Kidney epithelial cell (primary cell): ENCODE results near the gene FAM53B. TPM values are rescaled to one million over a fixed set of nuclear protein-coding genes. Genes with fewer than 3 reads are reported as not detected.

Source experiments
- DNase-seq: peaks from one replicate; pipeline ENCODE4 v3.0.0-alpha.2; 2010; ENCODE audit warnings: low read depth
- H3K27me3 ChIP-seq: 2 replicates; pipeline ENCODE4 v1.6.0; 2011; ENCODE audit warnings: low read length; ENCODE audit not compliant: control insufficient read depth, insufficient read depth
- H3K36me3 ChIP-seq: 2 replicates; pipeline ENCODE4 v1.5.1; 2011; ENCODE audit warnings: low read length; ENCODE audit not compliant: control insufficient read depth, insufficient read depth
- H3K4me3 ChIP-seq: 2 replicates; pipeline ENCODE4 v1.5.1; 2011; ENCODE audit warnings: low read depth, mild to moderate bottlenecking, control low read depth, low read length
- CTCF ChIP-seq: IDR thresholded peaks from 2 replicates; pipeline ENCODE4 v1.5.1; 2011; ENCODE audit warnings: mild to moderate bottlenecking, moderate library complexity, low read length, control low read depth, inconsistent platforms; ENCODE audit not compliant: insufficient read depth, poor library complexity, severe bottlenecking
- total RNA-seq: library from RNA; depleted of rRNA; stranded (reverse); fragments of >200 nt; gene quantifications from 2 replicates; pipeline ENCODE4 v1.2.3, GENCODE V29; 2015

The FAM53B gene
- total RNA-seq, 1 donor from 2014 or later, result 16.1 TPM

GRCh38 chr10:124703372-124703771 is 40.8 kb downstream of the FAM53B start:
- no peak for TF ChIP-seq CTCF
- no peak for DNase-seq

GRCh38 chr10:124701881-124702656 is 42.1 kb downstream of the FAM53B start:
- no peaks in the 10 kb centered on the region for H3K36me3 ChIP-seq
- H3K27me3 ChIP-seq, result no peaks in the 10 kb centered on the region
- TF ChIP-seq CTCF, result no peak
- no peak for DNase-seq
- no peak overlapping the region for H3K4me3 ChIP-seq

More at GRCh38 chr10:124703372-124703771, 40.8 kb downstream of the FAM53B start:
- no peaks in the 10 kb centered on the region for H3K36me3 ChIP-seq
- no peak overlapping the region for H3K4me3 ChIP-seq
- H3K27me3 ChIP-seq, result no peaks in the 10 kb centered on the region

- Histone ChIP-seq H3K36me3 (no peaks in the 10 kb centered on the region), H3K27me3 (no peaks in the 10 kb centered on the region), H3K4me3 (no peak overlapping the region)
- TF ChIP-seq CTCF, result no peak
- DNase-seq, result no peak
These were observed 42.7 kb downstream of the FAM53B start for GRCh38 chr10:124701435-124701834.

- Histone ChIP-seq H3K4me3 (no peak overlapping the region), H3K27me3 (no peaks in the 10 kb centered on the region), H3K36me3 (no peaks in the 10 kb centered on the region)
- DNase-seq, result no peak
- TF ChIP-seq CTCF, result no peak
These were observed 43.2 kb downstream of the FAM53B start for GRCh38 chr10:124701038-124701365.

- Histone ChIP-seq H3K36me3 (no peaks in the 10 kb centered on the region), H3K4me3 (no peak overlapping the region), H3K27me3 (no peaks in the 10 kb centered on the region)
- DNase-seq, result no peak
- no peak for TF ChIP-seq CTCF
These were observed 43.7 kb downstream of the FAM53B start for GRCh38 chr10:124700293-124701037.
